RPMI8226 (cell line): Measurements from ENCODE around the gene HSD11B1.

Experiments used
- DNase-seq: peaks from one replicate; pipeline ENCODE4 v3.0.0-alpha.2; 2015

HSD11B1 gene

DNA sequence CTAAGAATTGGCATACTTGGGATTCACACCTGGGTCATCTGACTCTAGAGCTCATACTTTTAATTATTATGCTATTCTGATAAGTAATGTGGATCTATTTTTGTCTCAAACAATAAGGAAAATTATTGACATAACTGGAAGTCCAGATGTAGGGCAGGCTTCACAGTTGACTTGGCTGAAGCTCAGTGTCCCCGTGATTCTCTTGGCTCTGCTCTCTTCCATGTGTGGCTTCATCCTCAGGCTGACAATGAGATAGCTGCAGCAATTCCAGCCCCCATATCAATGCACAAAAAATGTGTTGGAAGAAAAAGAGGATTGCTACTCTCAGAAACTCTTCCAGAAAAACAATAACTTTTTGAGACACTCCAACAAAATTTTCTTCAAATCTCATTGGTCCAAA lies 23.8 kb downstream of the HSD11B1 start:
- no peak for DNase-seq

DNA sequence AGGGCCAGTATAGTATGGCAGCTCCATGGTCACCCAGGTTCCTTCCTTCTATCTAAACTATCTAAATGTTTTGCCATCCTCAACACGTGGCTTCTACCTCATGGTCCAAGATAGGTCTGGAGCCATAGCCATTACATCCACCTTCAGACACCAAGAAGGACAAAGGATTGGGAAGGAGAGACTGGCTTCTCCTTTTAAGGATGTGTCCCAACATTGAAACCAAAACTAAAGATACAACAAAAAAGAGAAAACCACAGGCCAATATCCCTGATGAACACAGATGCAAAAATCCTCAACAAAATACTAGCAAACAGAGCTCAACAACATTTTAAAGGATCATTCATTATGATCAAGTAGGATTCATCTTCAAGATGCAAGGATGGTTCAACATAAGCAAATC lies 24.8 kb downstream of the HSD11B1 start:
- no peak for DNase-seq

DNA sequence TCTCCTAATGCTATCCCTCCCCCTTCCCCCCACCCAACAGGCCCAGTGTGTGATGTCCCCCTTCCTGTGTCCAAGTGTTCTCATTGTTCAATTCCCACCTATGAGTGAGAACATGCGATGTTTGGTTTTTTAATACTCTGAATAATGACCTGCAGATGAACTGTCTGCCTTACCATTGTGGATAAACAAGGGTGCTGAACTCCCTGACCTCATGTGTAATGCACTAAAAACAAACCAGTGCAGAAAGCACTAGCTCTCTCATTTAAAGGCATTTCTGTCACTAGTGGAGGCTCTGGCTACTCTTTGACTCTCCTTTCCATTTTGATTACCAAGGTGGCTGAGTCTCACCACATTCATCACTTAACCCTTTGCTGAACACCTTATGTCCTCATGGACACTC lies 28.1 kb downstream of the HSD11B1 start:
- DNase-seq = no peak

DNA sequence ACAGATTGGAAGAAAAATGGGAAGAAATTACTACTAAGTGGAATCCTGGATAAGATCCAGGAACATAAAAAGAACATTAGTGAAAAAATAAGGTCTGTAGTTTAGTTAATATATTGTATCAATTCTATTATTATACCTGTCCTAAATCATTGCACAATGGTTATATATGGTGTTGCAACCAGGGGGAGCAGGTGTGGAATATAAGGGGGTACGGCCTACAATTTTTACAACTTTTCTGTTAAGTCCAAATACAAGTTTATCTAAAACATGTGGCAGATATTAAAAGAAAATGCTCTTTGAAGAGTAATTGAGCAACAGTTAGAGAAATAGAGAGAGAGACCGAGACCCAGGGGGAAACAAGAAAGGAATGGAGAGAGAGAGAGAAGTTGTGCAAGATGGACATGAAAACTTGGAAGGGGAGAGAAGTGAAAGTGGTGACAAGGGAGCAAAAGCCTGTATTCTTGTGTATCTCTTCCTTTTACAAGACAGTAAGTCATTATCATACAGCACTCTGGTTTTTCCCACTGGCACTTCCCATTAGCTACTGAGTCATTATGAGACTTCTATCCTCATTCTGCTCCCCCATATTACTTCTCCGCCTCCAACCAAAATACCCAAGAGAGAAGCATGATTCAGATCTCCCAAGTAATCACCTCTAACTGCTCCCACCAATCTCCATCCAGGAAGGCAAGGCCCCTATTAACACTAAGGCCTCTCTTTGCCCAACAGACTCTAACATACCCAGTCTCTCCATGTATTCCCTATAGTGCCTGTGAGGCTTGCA lies 29.0 kb downstream of the HSD11B1 start:
- no peak for DNase-seq

DNA sequence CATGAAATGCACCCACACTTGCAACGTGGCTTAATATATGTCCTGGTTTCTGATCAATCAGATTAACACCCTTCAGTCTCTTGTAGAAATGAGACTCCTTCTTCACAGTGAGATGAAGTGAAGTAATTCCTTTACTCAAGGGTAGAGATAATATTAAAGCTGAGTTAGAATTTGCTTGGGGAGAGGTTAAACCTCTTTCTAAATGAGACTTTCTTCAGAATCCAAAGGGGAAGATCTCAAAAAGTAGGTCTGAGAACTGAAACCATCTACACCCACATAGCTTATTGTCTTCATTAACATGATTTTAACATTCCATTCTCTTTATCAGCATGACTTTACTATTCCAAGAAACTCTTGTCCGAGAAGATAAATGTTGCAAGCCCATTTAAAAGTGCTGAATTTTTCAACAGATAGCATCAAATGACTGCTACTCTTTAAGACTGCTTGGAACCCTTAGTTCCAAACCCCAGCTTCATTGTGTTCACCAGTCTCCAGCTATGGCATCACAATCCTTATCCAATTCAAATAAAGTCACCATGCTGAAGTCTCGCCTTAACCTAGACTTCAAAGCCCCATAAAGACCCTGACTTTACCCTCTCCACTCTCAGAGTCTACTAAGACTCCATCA lies 32.0 kb downstream of the HSD11B1 start:
- no peak for DNase-seq

DNA sequence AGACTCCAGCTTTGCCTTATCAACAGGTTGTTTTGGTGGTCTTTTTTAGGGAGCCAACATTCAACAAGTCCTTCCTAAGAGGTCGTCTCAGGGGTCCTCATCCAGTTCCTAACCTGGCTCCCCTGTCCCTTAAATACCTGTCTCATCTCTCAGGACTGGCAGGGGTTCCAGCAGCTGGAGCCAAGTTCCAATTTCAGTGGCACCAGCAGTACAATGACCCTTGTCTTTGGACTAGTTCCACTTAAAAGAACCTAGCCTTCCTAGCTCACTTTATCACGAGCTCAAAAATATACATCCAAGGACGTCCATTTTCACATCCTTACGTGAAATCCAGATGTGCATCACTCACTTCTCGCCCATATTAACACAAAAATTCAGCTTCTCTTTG lies 32.5 kb downstream of the HSD11B1 start:
- DNase-seq = no peak

DNA sequence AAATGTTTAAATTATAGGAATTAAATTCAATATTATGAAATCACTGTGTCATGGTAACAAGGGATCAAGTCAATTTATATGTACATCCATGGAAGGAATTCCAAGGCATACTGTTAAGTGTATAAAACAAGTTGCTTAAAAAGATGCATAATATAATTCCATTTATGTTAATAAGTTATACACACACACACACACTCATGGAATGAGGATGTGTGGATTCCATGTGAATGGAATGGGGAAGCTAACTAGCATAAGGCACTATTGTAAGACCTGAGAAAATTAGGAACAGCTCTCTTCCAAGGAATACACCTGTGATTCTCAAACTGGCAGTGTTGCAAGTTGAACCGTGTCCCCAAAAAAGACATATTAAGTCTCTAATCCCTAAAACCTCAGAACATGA lies 33.6 kb downstream of the HSD11B1 start:
- DNase-seq = no peak

DNA sequence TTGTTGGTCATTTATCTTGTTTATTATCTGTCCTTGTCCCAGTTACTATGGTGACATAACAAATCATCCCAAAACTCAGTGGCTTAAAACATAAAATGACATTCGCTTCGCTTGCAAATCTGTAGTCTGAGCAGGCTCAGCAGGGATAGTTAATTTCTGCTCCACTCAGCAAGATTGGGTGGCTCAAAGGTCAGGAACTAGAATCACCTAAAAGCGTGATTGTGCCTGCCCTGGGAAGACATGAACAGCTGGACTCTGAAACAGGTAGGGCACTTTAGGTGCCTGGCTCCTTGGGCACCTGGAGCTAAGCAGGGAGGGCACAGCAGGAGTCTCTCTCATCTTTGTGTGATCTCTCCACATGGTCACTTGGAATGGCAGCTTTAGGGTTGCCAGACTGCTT lies 36.5 kb downstream of the HSD11B1 start:
- peak; percentile 76 for DNase-seq

DNA sequence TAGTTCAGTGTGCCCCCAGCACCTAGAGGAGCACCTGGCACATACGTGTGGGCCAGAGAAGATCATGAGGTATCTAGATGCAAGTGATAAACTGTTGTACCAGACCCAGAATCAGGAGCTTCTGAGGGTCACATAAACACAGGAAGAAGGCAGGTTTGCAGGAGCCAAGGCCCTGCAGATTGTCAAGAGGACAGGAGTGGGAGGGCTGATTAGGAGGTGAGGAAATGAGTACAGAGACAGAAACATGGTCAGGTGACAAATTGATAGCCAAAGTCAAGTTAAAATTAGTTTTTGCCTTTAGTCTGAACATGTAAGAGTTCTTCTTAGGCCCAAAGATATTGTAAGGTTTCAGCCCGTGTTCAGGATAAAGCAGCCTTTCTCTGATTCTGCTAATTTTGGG lies 37.2 kb downstream of the HSD11B1 start:
- DNase-seq = no peak

DNA sequence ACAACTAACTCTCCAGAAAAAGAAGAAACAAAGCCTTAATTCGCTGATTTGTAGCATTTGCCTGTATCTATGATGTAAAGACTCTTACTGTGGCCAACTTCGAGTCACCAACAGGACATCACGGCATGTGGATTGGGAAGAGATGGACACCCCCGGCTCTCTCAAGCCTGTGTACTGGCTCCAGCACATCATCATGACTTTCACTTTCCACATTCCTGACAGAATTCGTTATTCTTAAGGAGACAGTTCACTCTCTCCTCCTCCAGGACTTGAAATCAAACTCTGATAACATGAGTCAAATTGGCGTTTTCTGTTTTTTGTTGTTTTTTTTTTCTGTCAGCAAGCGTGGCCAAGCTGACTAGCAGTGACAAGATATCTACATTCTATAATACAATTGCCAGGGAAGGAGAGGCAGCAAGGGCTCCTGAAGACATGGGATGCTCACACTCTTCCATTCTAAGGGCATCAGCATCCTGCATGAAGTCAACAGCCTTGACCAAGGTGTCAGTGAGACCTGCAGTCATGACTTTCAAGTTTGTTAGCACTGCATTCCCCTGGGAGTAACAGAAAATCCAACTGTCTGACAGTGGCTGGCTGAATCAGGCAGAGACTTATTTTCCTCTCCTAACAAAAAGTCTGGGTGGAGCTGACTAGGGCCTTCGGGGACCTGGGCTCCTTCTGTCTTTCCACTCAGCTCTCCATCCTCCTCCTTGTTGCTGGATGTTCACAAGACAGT lies 37.9 kb downstream of the HSD11B1 start:
- no peak for DNase-seq

DNA sequence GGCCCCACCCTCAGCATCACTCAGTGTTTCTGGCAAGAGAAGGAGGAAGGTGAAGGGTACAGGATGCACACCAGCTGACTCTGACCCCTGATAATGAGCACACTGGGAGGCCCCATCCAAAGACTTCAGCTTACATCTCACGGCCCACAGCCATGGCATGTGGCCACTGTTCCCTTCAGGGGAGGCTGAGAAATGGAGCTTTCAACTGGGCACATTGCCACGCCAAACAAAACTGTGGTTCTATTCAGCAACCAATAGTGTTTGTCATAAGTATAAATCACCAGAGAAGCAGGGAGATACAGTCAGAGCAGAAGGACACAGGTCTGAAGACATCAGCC lies 38.5 kb downstream of the HSD11B1 start:
- peak; percentile 30 for DNase-seq

DNA sequence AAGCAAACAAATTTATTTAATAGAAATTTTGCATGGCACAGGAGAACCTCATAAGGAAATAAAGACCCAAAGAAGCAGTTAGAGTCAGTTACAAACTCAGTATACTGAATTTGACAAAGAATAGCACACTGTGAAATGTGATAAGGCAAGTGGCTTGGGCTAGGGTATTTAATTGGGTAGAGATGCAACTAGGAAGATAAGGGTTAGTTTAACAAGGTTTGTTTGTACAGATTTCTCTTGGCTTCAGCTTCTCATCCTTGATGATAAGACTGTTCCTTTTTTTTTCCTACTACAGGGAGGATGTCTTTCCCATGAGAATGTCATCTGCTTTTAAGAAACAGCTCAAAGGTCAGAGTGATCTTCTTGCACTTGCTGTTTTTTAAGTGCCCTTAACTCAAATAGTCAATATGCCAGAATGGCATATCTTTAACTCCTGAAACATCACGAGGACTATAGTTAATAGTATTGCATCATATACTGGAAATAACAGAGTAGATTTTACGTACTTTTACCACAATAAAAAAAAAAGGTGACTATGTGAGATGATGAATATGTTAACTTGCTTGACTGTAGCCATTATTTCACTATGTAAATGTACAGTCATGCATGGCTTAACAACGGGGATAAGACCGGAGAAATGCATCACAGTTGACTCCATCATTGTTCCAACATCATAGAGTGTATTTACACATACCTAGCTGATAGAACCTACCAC lies 42.0 kb downstream of the HSD11B1 start:
- DNase-seq = no peak

DNA sequence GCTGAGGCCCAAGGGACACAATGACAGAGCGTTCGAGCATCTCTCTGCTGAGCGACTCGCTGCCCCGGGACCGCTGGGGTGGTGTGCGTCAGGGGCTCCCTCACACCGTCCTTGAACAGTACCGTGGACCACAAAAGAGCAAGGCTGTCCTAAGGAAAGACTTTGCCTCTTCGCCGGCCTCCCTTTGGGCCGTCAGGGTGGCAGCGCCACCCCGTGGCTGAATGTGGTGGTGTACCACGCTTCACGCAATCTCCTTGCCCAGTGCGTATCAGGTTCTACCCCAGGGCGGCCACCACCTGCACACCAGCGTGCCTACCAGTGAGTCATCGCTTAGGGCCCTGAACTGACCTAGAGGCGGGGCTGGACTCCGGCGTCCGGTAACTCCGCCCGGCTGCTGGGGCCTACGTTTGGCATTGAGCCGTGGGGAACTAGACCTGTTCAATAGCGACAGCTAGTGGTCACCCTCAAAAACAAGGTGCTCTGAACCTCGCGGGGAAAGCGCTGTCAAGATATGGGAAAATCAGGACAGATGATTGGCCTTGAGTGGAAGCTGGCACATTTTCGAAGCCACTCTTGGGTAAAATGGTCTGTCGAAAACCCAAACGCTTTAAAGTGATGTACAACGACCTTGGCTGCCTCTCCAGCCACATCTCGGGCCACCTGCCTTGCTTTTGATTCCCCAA lies 43.1 kb downstream of the HSD11B1 start:
- DNase-seq = peak; percentile 98

DNA sequence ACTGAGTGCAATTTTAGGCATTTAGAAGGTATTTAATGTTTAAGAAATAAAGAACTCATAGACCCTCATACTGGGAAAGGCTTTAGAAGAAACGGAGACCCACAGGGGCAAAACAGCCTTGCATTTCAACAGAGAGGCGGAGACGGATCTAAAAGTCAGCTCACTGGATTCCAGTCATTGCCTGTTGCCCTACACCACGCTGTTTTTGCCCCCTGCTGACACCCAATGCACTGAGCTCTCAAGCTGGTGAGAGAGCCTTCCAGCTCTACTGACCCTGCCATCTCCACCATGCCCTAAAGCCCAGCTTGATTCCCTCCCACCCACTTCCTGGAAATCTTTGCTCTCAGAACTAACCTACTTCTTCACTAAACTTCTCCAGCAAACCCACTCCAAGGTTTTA lies 44.0 kb downstream of the HSD11B1 start:
- no peak for DNase-seq

DNA sequence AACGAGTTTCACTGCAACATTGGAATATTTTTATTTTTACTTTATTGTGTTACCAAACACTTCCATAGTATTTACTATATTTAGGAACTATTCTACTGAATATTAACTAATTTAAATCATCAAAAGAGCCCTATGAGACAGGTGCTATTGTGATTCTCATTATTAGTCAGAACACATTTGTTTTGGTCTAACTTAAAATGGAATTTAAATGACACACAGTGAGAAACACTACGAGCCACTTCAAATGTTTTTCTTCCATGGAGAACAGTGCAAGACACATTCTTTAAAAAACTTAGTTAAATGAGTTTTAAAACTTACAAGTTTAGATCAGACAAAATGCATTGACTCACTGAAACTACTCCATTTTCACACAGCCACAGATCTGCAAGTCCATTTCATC lies 44.6 kb downstream of the HSD11B1 start:
- DNase-seq = no peak

DNA sequence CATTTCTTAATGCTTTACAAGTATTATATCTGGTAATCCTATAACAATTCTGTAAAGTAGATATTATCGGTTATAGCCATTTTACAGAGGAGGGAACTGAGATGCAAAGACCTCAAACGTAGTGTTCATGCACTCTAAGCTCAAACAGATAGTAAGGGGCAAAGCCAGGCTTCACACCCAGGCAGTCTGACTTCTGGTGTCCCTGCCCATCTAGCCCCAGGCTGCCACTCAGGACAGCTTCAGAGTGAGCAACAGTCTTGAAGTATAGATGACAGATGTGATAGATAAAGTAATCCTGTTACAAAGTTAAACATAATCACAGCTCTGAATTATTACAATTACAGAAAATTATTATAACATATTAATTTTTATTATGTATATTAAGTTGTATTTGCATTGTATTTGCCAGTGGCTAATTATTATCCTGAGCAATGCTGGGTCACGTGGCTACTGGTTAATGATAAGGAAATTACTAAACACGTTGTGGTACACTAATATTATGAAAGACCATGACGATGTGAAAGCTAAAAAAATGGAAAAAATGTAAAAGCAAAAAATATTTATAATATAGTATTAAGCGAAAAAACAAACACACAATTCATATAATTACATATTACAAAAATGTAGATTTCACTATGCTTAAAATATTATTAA lies 45.2 kb downstream of the HSD11B1 start:
- no peak for DNase-seq

DNA sequence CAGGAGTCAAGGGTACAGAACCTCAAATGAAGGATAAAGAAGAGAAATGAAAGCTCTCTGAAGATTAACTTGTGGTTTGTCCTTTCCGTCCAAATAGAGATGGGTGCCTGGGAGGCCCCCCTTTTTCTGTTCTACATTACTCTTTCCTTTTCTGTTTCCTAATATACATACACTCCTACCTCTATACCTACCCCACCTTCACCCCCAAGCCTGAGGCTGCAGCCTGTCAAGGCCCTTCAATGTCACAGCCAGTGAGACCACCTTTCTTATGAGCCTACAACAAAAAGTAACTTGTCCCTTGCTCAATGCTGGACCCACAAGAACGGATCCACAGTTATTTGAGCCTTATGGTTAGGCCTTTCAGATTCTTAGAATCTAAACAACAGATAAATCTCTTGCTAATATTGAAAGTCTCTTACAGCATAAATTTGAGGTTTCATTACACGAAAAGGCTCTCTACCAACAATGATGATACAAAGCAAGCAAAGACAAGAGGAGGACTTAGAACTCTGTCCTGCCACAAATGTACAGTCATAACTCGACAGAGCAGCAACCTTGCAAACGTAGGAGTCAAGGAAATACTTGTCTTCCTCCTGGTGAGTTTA lies 47.1 kb downstream of the HSD11B1 start:
- DNase-seq = no peak

DNA sequence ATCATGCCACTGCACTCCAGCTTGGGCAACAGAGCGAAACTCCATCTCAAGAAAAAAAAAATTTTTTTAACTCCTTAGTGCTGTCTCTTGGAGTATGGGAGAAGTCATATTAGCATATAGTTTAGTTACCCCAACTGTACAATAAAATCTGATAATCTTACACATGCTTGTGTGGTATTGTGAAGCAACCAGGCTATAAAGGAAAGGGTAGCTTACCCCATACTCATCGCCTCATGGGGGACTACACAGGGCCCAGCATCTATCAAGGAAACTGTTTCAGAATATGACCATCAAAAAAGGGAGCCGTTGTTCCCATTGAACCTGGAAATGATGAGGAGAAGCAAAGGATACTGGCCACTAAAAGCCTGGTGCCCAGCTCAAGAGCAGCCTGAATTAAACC lies 48.2 kb downstream of the HSD11B1 start:
- DNase-seq = no peak

DNA sequence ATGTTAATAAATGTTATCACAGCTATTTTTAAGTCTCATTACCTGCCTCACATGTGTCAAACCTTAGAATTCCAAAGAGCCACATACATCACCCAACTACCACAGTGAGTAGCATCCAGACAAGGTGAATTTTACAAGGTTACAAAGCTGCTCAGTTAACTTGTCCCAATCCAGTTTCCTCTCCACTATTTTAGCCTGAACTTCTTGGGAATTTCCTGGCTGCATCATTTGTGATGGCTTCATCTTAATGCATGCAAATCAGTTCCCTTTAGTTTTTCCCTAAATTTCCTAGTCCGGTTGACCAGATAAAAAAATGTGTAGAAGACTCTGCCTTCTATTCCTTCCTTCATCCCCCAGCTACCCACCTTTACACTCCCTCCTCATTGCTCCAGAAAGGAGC lies 50.6 kb downstream of the HSD11B1 start:
- DNase-seq = no peak

DNA sequence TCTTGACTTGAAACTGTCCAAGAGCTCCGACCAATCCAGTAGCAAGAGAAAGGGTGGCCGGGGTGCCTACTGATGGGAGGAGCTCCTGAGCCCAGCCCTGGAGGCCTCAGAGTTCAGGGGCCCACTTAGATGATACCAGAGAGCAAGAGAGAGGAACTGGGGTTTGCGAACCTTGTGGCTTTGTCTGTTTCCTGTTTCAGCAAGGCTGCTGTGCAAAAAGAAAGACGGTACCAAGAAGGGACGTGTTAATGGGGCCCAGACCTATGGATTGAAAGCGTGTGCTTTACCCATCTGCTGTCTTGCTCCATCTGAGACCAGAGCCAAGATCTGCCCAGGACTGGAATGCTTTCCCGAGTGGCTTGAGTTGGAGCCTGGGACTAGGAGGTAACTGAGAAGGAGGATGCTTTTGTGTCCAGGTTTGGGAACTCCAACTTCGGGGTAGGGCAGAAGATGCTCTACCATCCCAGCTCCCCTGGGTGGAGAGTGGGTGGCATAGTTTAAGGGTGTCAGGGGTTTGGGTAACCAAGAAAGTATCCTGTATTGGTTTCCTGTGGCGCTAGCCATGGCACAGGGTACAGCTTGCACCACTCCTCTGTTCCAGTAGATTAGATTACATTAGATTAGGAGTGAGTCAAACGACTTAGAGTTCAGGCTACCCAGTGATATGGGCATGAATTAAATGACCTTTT lies 51.4 kb downstream of the HSD11B1 start, which contains the start of gene TRAF3IP3:
Gene TRAF3IP3, plus strand, starts transcription at position 128 of the 689 bp plus-strand sequence. CDS start 3,987 bp downstream, outside the sequence.
- peak; percentile 91 for DNase-seq
